Measurements from ENCODE around the gene NDRG4. TPM values are rescaled to one million over a fixed set of nuclear protein-coding genes. Genes with fewer than 3 reads are reported as not detected.

NDRG4 gene
- total RNA-seq, 2 donors from 2014 or later = 163 to 238 TPM

- no peak for TF ChIP-seq CTCF (IDR thresholded peaks at IDR 0.05)
- Histone ChIP-seq H3K27ac (no peak overlapping the region), H3K27me3 (no peaks in the 10 kb centered on the region), H3K9me3 (no peaks in the 10 kb centered on the region), H3K4me1 (peaks cover 0 to 8% of the 10 kb centered on the region in 2 donors), H3K36me3 (peaks cover 87% of the 10 kb centered on the region), H3K4me3 (no peak overlapping the region)
- no peak for DNase-seq (ENCODE audit: low spot score)
Observed at GRCh38 chr16:58556678-58557077, 56.7 kb downstream of the NDRG4 start.

Other genes starting within 250 kb of the NDRG4 start
- gene PRSS54, start 205.1 kb upstream of the NDRG4 start, total RNA-seq = not detected
- 1 to 10 TPM; 5.8 to 7.1 TPM for gene GINS3, start 107.7 kb upstream of the NDRG4 start, total RNA-seq
- gene SETD6, start 15.4 kb downstream of the NDRG4 start, total RNA-seq = 10 to 100 TPM; 11.9 to 12.9 TPM
- 10 to 100 TPM; 54.3 to 63.2 TPM for gene CNOT1, start 129.7 kb downstream of the NDRG4 start, total RNA-seq
- gene SLC38A7, start 184.6 kb downstream of the NDRG4 start, total RNA-seq = 10 to 100 TPM; 10.1 to 14.9 TPM
- gene GOT2, start 234.2 kb downstream of the NDRG4 start, total RNA-seq = 100 to 1,000 TPM; 176 to 337 TPM

Data from right atrium auricular region (tissue), 2 donors.